HL-60 (cell line): ENCODE measurements around the gene GALNT5.

ENCODE experiments used
- DNase-seq, 2 experiments: peaks; one replicate each; pipeline ENCODE4 v3.0.0-alpha.2; 2010 to 2020; ENCODE audit warnings: low read depth in 1 of 2, low spot score in 1 of 2
- H3K27ac ChIP-seq: fragments of 250-450 bp; sonication (Bioruptor Pico); replicated peaks from 2 replicates; pipeline ENCODE4 v1.5.1; 2020; ENCODE audit warnings: mild to moderate bottlenecking, moderate library complexity
- H3K27me3 ChIP-seq: fragments of 250-450 bp; sonication (Bioruptor Pico); 2 replicates; pipeline ENCODE4 v1.5.1; 2021; ENCODE audit warnings: mild to moderate bottlenecking, moderate library complexity; ENCODE audit not compliant: insufficient read depth, poor library complexity, severe bottlenecking
- H3K4me3 ChIP-seq: replicated peaks from 2 replicates; pipeline ENCODE4 v1.5.1; 2011; ENCODE audit warnings: mild to moderate bottlenecking, control low read depth, low read length; ENCODE audit not compliant: insufficient read depth
- GABPA ChIP-seq: IDR thresholded peaks from 2 replicates; pipeline ENCODE4 v1.6.1; 2012; ENCODE audit warnings: low read depth
- POLR2AphosphoS5 ChIP-seq: IDR thresholded peaks from 2 replicates; pipeline ENCODE4 v1.6.1; 2012; ENCODE audit warnings: low read depth
- SPI1 ChIP-seq: IDR thresholded peaks from 2 replicates; pipeline ENCODE4 v1.6.1; 2012; ENCODE audit warnings: low read depth, mild to moderate bottlenecking, borderline replicate concordance
- TF ChIP-seq, protein P1 (sequence below): IDR thresholded peaks from one replicate; pipeline ENCODE4 v1.5.1; 2011; ENCODE audit warnings: low read length, control low read depth, inconsistent platforms; ENCODE audit not compliant: insufficient read depth
- TF ChIP-seq, protein P2 (sequence below): IDR thresholded peaks from 2 replicates; pipeline ENCODE4 v1.6.1; 2012; ENCODE audit warnings: low read depth; ENCODE audit not compliant: insufficient replicate concordance

Gene GALNT5

DNA sequence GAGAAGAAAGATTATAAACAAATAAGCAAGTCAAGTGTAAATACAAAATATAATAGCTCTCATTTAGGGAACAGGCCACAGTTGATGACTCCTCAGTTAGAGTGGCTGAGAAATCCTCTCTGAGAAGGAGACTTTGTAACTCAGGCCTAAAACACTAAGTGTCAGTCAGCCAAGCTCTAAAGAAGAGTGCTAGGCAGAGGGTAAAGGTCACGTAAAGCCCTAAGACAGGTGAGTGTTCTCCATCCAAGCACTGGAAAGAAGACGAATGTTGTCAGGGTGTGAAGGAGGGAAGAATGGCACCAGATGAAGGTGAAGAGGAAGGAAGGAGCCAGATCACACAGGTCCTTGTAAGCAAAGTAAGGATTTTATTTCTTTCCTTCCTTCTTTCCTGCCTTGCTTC lies 43.8 kb downstream of the GALNT5 start:
- Histone ChIP-seq H3K27ac (no peak overlapping the region), H3K4me3 (no peak overlapping the region), H3K27me3 (peaks cover 10% of the 10 kb centered on the region)
- no peak for TF ChIP-seq GABPA
- TF ChIP-seq, protein P1, sequence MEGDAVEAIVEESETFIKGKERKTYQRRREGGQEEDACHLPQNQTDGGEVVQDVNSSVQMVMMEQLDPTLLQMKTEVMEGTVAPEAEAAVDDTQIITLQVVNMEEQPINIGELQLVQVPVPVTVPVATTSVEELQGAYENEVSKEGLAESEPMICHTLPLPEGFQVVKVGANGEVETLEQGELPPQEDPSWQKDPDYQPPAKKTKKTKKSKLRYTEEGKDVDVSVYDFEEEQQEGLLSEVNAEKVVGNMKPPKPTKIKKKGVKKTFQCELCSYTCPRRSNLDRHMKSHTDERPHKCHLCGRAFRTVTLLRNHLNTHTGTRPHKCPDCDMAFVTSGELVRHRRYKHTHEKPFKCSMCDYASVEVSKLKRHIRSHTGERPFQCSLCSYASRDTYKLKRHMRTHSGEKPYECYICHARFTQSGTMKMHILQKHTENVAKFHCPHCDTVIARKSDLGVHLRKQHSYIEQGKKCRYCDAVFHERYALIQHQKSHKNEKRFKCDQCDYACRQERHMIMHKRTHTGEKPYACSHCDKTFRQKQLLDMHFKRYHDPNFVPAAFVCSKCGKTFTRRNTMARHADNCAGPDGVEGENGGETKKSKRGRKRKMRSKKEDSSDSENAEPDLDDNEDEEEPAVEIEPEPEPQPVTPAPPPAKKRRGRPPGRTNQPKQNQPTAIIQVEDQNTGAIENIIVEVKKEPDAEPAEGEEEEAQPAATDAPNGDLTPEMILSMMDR: no peak
- TF ChIP-seq SPI1: no peak
- TF ChIP-seq, protein P2, sequence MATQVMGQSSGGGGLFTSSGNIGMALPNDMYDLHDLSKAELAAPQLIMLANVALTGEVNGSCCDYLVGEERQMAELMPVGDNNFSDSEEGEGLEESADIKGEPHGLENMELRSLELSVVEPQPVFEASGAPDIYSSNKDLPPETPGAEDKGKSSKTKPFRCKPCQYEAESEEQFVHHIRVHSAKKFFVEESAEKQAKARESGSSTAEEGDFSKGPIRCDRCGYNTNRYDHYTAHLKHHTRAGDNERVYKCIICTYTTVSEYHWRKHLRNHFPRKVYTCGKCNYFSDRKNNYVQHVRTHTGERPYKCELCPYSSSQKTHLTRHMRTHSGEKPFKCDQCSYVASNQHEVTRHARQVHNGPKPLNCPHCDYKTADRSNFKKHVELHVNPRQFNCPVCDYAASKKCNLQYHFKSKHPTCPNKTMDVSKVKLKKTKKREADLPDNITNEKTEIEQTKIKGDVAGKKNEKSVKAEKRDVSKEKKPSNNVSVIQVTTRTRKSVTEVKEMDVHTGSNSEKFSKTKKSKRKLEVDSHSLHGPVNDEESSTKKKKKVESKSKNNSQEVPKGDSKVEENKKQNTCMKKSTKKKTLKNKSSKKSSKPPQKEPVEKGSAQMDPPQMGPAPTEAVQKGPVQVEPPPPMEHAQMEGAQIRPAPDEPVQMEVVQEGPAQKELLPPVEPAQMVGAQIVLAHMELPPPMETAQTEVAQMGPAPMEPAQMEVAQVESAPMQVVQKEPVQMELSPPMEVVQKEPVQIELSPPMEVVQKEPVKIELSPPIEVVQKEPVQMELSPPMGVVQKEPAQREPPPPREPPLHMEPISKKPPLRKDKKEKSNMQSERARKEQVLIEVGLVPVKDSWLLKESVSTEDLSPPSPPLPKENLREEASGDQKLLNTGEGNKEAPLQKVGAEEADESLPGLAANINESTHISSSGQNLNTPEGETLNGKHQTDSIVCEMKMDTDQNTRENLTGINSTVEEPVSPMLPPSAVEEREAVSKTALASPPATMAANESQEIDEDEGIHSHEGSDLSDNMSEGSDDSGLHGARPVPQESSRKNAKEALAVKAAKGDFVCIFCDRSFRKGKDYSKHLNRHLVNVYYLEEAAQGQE: no peak
- TF ChIP-seq POLR2AphosphoS5: no peak
- no peak for DNase-seq

DNA sequence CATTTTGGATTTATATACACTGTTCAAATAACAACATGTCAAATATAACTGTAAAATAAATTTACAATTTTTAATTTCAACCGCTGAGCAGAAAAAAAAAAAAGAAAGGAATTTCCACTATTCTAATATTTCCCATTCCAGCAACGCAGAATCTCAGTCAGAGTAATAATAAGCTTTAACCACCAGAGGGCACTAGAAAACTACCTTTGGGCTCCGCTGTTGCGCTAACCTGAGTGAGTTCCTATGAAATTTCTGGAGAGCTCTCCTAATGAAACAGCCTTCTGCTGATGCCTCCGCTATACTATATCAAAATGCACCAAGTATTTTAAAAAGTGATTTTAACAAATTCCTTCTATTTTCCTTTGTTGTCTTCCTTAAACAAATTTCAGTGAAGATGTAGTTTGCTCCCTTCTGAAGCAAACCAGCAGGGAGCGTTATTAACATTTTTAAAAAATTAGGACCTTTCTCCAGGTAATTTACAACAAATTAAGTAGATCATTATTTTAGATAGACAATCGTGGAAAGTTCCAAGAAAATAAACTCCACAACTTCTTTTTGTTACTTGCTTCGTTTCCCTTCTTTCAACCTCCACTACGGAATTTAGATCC lies 45.1 kb downstream of the GALNT5 start:
- H3K27ac ChIP-seq: no peak overlapping the region
- no peak overlapping the region for H3K4me3 ChIP-seq
- peaks cover 10% of the 10 kb centered on the region for H3K27me3 ChIP-seq
- peak; percentile 18 to 25 for DNase-seq
- TF ChIP-seq, protein P1: peak; percentile 24
- TF ChIP-seq GABPA (no peak), POLR2AphosphoS5 (no peak), SPI1 (no peak)
- TF ChIP-seq, protein P2: no peak

DNA sequence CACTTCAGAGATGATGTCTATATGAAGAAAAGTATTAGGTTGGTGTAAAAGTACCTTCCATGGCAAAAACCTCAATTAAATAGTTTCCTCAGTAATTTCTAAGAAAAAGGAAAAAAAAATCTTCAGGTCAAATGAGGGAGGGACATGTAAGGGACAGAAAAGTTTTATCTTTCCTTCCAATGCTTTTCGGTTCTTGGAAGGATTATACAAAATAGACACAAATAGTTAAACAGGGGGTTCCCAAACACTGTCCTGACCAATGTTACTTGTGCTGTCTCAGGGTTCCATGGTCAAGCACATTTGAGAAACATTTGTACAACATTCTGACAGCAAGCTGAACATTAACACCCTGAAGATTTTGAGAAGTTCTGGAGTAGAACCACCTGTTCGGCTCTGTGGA lies 46.1 kb downstream of the GALNT5 start:
- no peak for DNase-seq
- no peak for TF ChIP-seq GABPA
- TF ChIP-seq, protein P1: no peak
- TF ChIP-seq POLR2AphosphoS5: no peak
- TF ChIP-seq SPI1: no peak
- TF ChIP-seq, protein P2: no peak

More for the DNA sequence above, 46.1 kb downstream of the GALNT5 start:
- Histone ChIP-seq H3K27ac (no peak overlapping the region), H3K4me3 (no peak overlapping the region), H3K27me3 (peaks cover 10% of the 10 kb centered on the region)
